Panc1 (cell line): Measurements from ENCODE around the gene RGS6. TPM values are rescaled to one million over a fixed set of nuclear protein-coding genes. Genes with fewer than 3 reads are reported as not detected.

Source experiments
- ATAC-seq: fragments of 200-7000 bp; cut with Tn5 transposase; 2 replicates; pipeline ENCODE4 v1.9.1; 2020; ENCODE audit warnings: mild to moderate bottlenecking, moderate library complexity
- BruUV-seq: library from RNA; stranded (reverse); fragments of 400-500 nt; replicated peaks from 2 replicates; lab custom pipeline; 2021; lab: Mats Ljungman, UMichigan
- CTCF ChIA-PET: fragments of 300-600 bp; sonication (Branson Sonifier 250); formaldehyde crosslinking; loops from one replicate; lab custom pipeline; 2022; ENCODE audit warnings: antibody characterized with exemption; lab: Charles Lee
- POLR2A ChIA-PET: fragments of 300-600 bp; sonication (Branson Sonifier 250); formaldehyde crosslinking; loops from one replicate; lab custom pipeline; 2022; ENCODE audit warnings: antibody characterized with exemption; lab: Charles Lee
- DNase-seq: peaks from one replicate; pipeline ENCODE4 v3.0.0-alpha.2; 2010; ENCODE audit warnings: low read depth, low spot score
- H3K27ac ChIP-seq: 2 replicates; pipeline ENCODE4 v1.5.1; 2011; ENCODE audit warnings: mild to moderate bottlenecking, low read length, inconsistent platforms
- H3K27me3 ChIP-seq: fragments of 200-500 bp; sonication (Bioruptor generic); 2 replicates; pipeline ENCODE4 v1.6.0; 2014; ENCODE audit warnings: low read length, inconsistent platforms; ENCODE audit not compliant: control insufficient read depth, insufficient read depth
- H3K36me3 ChIP-seq: fragments of 200-500 bp; sonication (Bioruptor generic); 2 replicates; pipeline ENCODE4 v1.5.1; 2014; ENCODE audit warnings: inconsistent platforms, mild to moderate bottlenecking, low read length, moderate library complexity; ENCODE audit not compliant: control insufficient read depth, insufficient read depth
- H3K4me1 ChIP-seq: 2 replicates; pipeline ENCODE4 v1.5.1; 2011; ENCODE audit warnings: inconsistent platforms, mild to moderate bottlenecking, low read length, moderate library complexity; ENCODE audit not compliant: control insufficient read depth, insufficient read depth
- H3K4me3 ChIP-seq, 2 experiments: 2 replicates each; pipeline ENCODE4 v1.5.1; 2011 to 2012; ENCODE audit warnings: low read depth in 2 of 2, low read length in 2 of 2, mild to moderate bottlenecking in 2 of 2, inconsistent platforms in 1 of 2, moderate library complexity in 1 of 2
- H3K9me3 ChIP-seq: fragments of 200-500 bp; sonication (Bioruptor generic); 2 replicates; pipeline ENCODE4 v1.5.1; 2014; ENCODE audit warnings: low read depth, mild to moderate bottlenecking, inconsistent platforms, low read length, moderate library complexity; ENCODE audit not compliant: control insufficient read depth, insufficient read depth
- POLR2AphosphoS5 ChIP-seq: IDR thresholded peaks from 2 replicates; pipeline ENCODE4 v1.6.1; 2012; ENCODE audit warnings: mild to moderate bottlenecking, low read depth, low read length, moderate library complexity
- SIN3A ChIP-seq: IDR thresholded peaks from 2 replicates; pipeline ENCODE4 v1.6.1; 2012; ENCODE audit warnings: low read depth, mild to moderate bottlenecking, low read length, moderate library complexity, borderline replicate concordance; ENCODE audit not compliant: insufficient read depth
- TCF7L2 ChIP-seq: IDR thresholded peaks from 2 replicates; pipeline ENCODE4 v1.6.1; 2011; ENCODE audit warnings: mild to moderate bottlenecking, low read depth, low read length, inconsistent platforms
- in situ Hi-C: cut with HindIII; loops from 2 replicates; pipeline ENCODE4 v1.10.0; 2016; ENCODE audit warnings: low sequenced_read_pairs, low pct_unique_long_range_greater_than_20kb
- intact Hi-C: fragments of 100-400 bp; cut with micrococcal nuclease; formaldehyde crosslinking; loops from one replicate; pipeline ENCODE4 v1.10.0; 2022; ENCODE audit not compliant: unreplicated experiment
- total RNA-seq: library from RNA; stranded (reverse); gene quantifications from one replicate; pipeline ENCODE4 v1.2.1, GENCODE V29; 2021; ENCODE audit not compliant: unreplicated experiment
- TF ChIP-seq, protein P1 (sequence below): fragments of 450-650 bp; IDR thresholded peaks from 2 replicates; pipeline ENCODE4 v1.5.1; 2017; ENCODE audit warnings: mild to moderate bottlenecking
- TF ChIP-seq, protein P2 (sequence below), 2 experiments: IDR thresholded peaks; 2 replicates each; pipeline ENCODE4 v1.6.1; 2011 to 2012; ENCODE audit warnings: low read depth in 2 of 2, control low read depth in 1 of 2, low read length in 1 of 2, mild to moderate bottlenecking in 1 of 2, moderate library complexity in 1 of 2; ENCODE audit not compliant: insufficient read depth in 1 of 2

The RGS6 gene
- total RNA-seq, 1 experiment from 2014 or later = not detected

GRCh38 chr14:72236629-72237028 is 304.4 kb downstream of the RGS6 start:
- H3K9me3 ChIP-seq = no peaks in the 10 kb centered on the region
- BruUV-seq = no TSS peak
- intact Hi-C loops (no loop called here), in situ Hi-C loops (no loop called here)
- DNase-seq = no peak
- TF ChIP-seq SIN3A = no peak
- TF ChIP-seq, protein P1, sequence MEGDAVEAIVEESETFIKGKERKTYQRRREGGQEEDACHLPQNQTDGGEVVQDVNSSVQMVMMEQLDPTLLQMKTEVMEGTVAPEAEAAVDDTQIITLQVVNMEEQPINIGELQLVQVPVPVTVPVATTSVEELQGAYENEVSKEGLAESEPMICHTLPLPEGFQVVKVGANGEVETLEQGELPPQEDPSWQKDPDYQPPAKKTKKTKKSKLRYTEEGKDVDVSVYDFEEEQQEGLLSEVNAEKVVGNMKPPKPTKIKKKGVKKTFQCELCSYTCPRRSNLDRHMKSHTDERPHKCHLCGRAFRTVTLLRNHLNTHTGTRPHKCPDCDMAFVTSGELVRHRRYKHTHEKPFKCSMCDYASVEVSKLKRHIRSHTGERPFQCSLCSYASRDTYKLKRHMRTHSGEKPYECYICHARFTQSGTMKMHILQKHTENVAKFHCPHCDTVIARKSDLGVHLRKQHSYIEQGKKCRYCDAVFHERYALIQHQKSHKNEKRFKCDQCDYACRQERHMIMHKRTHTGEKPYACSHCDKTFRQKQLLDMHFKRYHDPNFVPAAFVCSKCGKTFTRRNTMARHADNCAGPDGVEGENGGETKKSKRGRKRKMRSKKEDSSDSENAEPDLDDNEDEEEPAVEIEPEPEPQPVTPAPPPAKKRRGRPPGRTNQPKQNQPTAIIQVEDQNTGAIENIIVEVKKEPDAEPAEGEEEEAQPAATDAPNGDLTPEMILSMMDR = no peak
- no peaks in the 10 kb centered on the region for H3K36me3 ChIP-seq
- no peak overlapping the region for H3K27ac ChIP-seq
- no peaks in the 10 kb centered on the region for H3K27me3 ChIP-seq
- CTCF ChIA-PET = no interaction called here
- no peaks in the 10 kb centered on the region for H3K4me1 ChIP-seq
- POLR2A ChIA-PET = no interaction called here
- ATAC-seq = no peak
- no peak overlapping the region for H3K4me3 ChIP-seq

- DNase-seq = no peak
- Histone ChIP-seq H3K4me1 (no peaks in the 10 kb centered on the region), H3K4me3 (no peak overlapping the region), H3K27me3 (no peaks in the 10 kb centered on the region), H3K27ac (no peak overlapping the region), H3K9me3 (no peaks in the 10 kb centered on the region), H3K36me3 (no peaks in the 10 kb centered on the region)
- TF ChIP-seq SIN3A (no peak), POLR2AphosphoS5 (no peak), TCF7L2 (no peak)
- TF ChIP-seq, protein P2, sequence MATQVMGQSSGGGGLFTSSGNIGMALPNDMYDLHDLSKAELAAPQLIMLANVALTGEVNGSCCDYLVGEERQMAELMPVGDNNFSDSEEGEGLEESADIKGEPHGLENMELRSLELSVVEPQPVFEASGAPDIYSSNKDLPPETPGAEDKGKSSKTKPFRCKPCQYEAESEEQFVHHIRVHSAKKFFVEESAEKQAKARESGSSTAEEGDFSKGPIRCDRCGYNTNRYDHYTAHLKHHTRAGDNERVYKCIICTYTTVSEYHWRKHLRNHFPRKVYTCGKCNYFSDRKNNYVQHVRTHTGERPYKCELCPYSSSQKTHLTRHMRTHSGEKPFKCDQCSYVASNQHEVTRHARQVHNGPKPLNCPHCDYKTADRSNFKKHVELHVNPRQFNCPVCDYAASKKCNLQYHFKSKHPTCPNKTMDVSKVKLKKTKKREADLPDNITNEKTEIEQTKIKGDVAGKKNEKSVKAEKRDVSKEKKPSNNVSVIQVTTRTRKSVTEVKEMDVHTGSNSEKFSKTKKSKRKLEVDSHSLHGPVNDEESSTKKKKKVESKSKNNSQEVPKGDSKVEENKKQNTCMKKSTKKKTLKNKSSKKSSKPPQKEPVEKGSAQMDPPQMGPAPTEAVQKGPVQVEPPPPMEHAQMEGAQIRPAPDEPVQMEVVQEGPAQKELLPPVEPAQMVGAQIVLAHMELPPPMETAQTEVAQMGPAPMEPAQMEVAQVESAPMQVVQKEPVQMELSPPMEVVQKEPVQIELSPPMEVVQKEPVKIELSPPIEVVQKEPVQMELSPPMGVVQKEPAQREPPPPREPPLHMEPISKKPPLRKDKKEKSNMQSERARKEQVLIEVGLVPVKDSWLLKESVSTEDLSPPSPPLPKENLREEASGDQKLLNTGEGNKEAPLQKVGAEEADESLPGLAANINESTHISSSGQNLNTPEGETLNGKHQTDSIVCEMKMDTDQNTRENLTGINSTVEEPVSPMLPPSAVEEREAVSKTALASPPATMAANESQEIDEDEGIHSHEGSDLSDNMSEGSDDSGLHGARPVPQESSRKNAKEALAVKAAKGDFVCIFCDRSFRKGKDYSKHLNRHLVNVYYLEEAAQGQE (IDR thresholded peaks at IDR 0.05; ENCODE audit: insufficient read depth in 1 of 2, low read depth in 2 of 2, low read length in 1 of 2) = no peak
- TF ChIP-seq, protein P1 = no peak
- BruUV-seq = no TSS peak
- CTCF ChIA-PET = no interaction called here
- ATAC-seq = no peak
- POLR2A ChIA-PET = no interaction called here
- intact Hi-C loops = no loop called here
- in situ Hi-C loops = no loop called here
Observed at GRCh38 chr14:72237722-72238666, 305.8 kb downstream of the RGS6 start.
